SU-DHL-6 (cell line): ENCODE data around the gene DOC2A.

Experiments used
- H2AFZ ChIP-seq: fragments of 200-600 bp; sonication (generic); 2 replicates; pipeline ENCODE4 v1.6.1; 2014; ENCODE audit warnings: low read depth, mild to moderate bottlenecking, moderate library complexity, mixed read lengths, antibody characterized with exemption, low read length; ENCODE audit not compliant: severe bottlenecking
- H3F3A ChIP-seq: fragments of 200-600 bp; shearing (Covaris generic); 2 replicates; pipeline ENCODE4 v1.6.0; 2016; ENCODE audit warnings: antibody characterized with exemption, mild to moderate bottlenecking; ENCODE audit not compliant: insufficient read depth
- H3K27ac ChIP-seq: fragments of 200-600 bp; sonication (generic); 2 replicates; pipeline ENCODE4 v1.5.1; 2016; ENCODE audit warnings: low read depth, mild to moderate bottlenecking, low read length, moderate library complexity, mixed read lengths
- H3K27me3 ChIP-seq: fragments of 200-600 bp; sonication (generic), shearing (Covaris generic); 2 replicates; pipeline ENCODE4 v1.6.0; 2014; ENCODE audit warnings: mild to moderate bottlenecking, low read length
- H3K36me3 ChIP-seq: fragments of 200-600 bp; sonication (generic); 2 replicates; pipeline ENCODE4 v1.6.1; 2014; ENCODE audit warnings: mild to moderate bottlenecking, low read length, mixed read lengths
- H3K4me2 ChIP-seq: fragments of 300-600, 200-600 bp; shearing (Covaris generic), sonication (generic); 2 replicates; pipeline ENCODE4 v1.6.0; 2014; ENCODE audit warnings: low read length, low read depth, mild to moderate bottlenecking; ENCODE audit not compliant: poor library complexity, severe bottlenecking
- H3K4me3 ChIP-seq: fragments of 200-600 bp; sonication (generic); 2 replicates; pipeline ENCODE4 v1.5.1; 2014; ENCODE audit warnings: antibody characterized with exemption, low read length, mild to moderate bottlenecking, mixed read lengths; ENCODE audit not compliant: insufficient read depth, poor library complexity, severe bottlenecking
- H3K79me2 ChIP-seq: fragments of 200-600 bp; sonication (generic); 2 replicates; pipeline ENCODE4 v1.6.1; 2014; ENCODE audit warnings: mild to moderate bottlenecking, low read length, moderate library complexity; ENCODE audit not compliant: insufficient read depth
- H3K9ac ChIP-seq: fragments of 200-600 bp; sonication (generic); 2 replicates; pipeline ENCODE4 v1.7.0; 2014; ENCODE audit warnings: mild to moderate bottlenecking, low read length
- H3K9me2 ChIP-seq: fragments of 200-600 bp; sonication (generic); replicated peaks from 2 replicates; pipeline ENCODE4 v1.6.1; 2014; ENCODE audit warnings: low read length; ENCODE audit not compliant: insufficient read depth
- H3K9me3 ChIP-seq: fragments of 200-600 bp; sonication (generic); 2 replicates; pipeline ENCODE4 v1.6.1; 2014; ENCODE audit warnings: low read length, mixed read lengths; ENCODE audit not compliant: insufficient read depth
- H4K20me1 ChIP-seq: fragments of 200-600 bp; sonication (generic); 2 replicates; pipeline ENCODE4 v1.6.1; 2014; ENCODE audit warnings: low read depth, mild to moderate bottlenecking, antibody characterized with exemption, low read length, moderate library complexity, mixed read lengths
- EZH2phosphoT487 ChIP-seq: fragments of 200-600 bp; sonication (generic), shearing (Covaris generic); conservative IDR thresholded peaks from 2 replicates; pipeline ENCODE4 v1.6.1; 2018; ENCODE audit warnings: mild to moderate bottlenecking, antibody characterized with exemption, low read length, moderate library complexity, mixed read lengths
- TF ChIP-seq, protein P1 (sequence below): fragments of 200-600 bp; sonication (generic); IDR thresholded peaks from one replicate; pipeline ENCODE4 v1.5.1; 2017; ENCODE audit warnings: antibody characterized with exemption, mild to moderate bottlenecking, low read length, moderate library complexity; ENCODE audit not compliant: insufficient read depth, poor library complexity, severe bottlenecking

The DOC2A gene

DNA sequence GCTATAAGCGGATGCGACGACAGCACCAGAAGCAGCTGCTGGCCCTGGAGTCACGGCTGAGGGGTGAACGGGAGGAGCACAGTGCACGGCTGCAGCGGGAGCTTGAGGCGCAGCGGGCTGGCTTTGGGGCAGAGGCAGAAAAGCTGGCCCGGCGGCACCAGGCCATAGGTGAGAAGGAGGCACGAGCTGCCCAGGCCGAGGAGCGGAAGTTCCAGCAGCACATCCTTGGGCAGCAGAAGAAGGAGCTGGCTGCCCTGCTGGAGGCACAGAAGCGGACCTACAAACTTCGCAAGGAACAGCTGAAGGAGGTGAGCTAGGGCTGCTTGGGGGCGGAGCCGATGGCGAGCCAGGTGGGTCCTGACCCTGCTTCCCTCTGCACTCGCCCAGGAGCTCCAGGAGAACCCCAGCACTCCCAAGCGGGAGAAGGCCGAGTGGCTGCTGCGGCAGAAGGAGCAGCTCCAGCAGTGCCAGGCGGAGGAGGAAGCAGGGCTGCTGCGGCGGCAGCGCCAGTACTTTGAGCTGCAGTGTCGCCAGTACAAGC is 25.5 kb downstream of the DOC2A start:
- no peaks in the 10 kb centered on the region; the same call in 1 of the 2 replicates for H3K36me3 ChIP-seq
- TF ChIP-seq, protein P1, sequence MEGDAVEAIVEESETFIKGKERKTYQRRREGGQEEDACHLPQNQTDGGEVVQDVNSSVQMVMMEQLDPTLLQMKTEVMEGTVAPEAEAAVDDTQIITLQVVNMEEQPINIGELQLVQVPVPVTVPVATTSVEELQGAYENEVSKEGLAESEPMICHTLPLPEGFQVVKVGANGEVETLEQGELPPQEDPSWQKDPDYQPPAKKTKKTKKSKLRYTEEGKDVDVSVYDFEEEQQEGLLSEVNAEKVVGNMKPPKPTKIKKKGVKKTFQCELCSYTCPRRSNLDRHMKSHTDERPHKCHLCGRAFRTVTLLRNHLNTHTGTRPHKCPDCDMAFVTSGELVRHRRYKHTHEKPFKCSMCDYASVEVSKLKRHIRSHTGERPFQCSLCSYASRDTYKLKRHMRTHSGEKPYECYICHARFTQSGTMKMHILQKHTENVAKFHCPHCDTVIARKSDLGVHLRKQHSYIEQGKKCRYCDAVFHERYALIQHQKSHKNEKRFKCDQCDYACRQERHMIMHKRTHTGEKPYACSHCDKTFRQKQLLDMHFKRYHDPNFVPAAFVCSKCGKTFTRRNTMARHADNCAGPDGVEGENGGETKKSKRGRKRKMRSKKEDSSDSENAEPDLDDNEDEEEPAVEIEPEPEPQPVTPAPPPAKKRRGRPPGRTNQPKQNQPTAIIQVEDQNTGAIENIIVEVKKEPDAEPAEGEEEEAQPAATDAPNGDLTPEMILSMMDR, result no peak
- TF ChIP-seq EZH2phosphoT487, result no peak

GRCh38 chr16:29984764-29985147 is 26.1 kb downstream of the DOC2A start:
- Histone ChIP-seq H2AFZ (no peak overlapping the region), H3K79me2 (no peaks in the 10 kb centered on the region), H3K9me2 (no peaks in the 10 kb centered on the region), H3F3A (no peaks in the 10 kb centered on the region), H3K9ac (no peak overlapping the region), H3K4me2 (no peak overlapping the region), H3K27me3 (no peaks in the 10 kb centered on the region), H3K27ac (no peak overlapping the region), H3K4me3 (no peak overlapping the region), H4K20me1 (no peaks in the 10 kb centered on the region), H3K9me3 (no peaks in the 10 kb centered on the region), H3K36me3 (no peaks in the 10 kb centered on the region; the same call in 1 of the 2 replicates)
- TF ChIP-seq EZH2phosphoT487, result no peak
- TF ChIP-seq, protein P1, result no peak

More for the DNA sequence above, 25.5 kb downstream of the DOC2A start:
- Histone ChIP-seq H3K27ac (no peak overlapping the region), H3K9me3 (no peaks in the 10 kb centered on the region), H3K9ac (no peak overlapping the region), H4K20me1 (no peaks in the 10 kb centered on the region), H3K4me3 (no peak overlapping the region), H2AFZ (no peak overlapping the region), H3K27me3 (no peaks in the 10 kb centered on the region), H3K4me2 (no peak overlapping the region), H3K9me2 (no peaks in the 10 kb centered on the region), H3K79me2 (no peaks in the 10 kb centered on the region), H3F3A (no peaks in the 10 kb centered on the region)

GRCh38 chr16:29984137-29984763 is 26.6 kb downstream of the DOC2A start:
- no peak overlapping the region for H3K4me3 ChIP-seq
- H3K27me3 ChIP-seq, result no peaks in the 10 kb centered on the region
- no peak overlapping the region for H3K9ac ChIP-seq
- no peaks in the 10 kb centered on the region for H3K9me3 ChIP-seq
- no peaks in the 10 kb centered on the region for H3K79me2 ChIP-seq
- H3K9me2 ChIP-seq, result no peaks in the 10 kb centered on the region
- no peak overlapping the region for H3K4me2 ChIP-seq
- TF ChIP-seq, protein P1, result no peak
- no peak for TF ChIP-seq EZH2phosphoT487
- H4K20me1 ChIP-seq, result no peaks in the 10 kb centered on the region
- no peaks in the 10 kb centered on the region for H3F3A ChIP-seq
- H3K27ac ChIP-seq, result no peak overlapping the region
- H3K36me3 ChIP-seq, result peaks cover 4% of the 10 kb centered on the region; the same call in 1 of the 2 replicates
- H2AFZ ChIP-seq, result no peak overlapping the region
